Testis (tissue), 3 donors: ENCODE measurements around the gene MTMR3. TPM values are rescaled to one million over a fixed set of nuclear protein-coding genes. Genes with fewer than 3 reads are reported as not detected.

Experiments used
- DNase-seq: peaks from one replicate; pipeline ENCODE4 v3.0.0-alpha.2; 2019
- H3K27ac ChIP-seq, 2 donors: fragments of 200-600 bp; sonication (generic); one replicate each; pipeline ENCODE4 v1.5.1; 2019
- H3K27me3 ChIP-seq: fragments of 200-600 bp; sonication (generic); one replicate; pipeline ENCODE4 v1.5.1; 2019
- H3K36me3 ChIP-seq: fragments of 200-600 bp; sonication (generic); one replicate; pipeline ENCODE4 v1.5.1; 2017; ENCODE audit warnings: low read depth; ENCODE audit errors: missing control alignments
- H3K4me1 ChIP-seq: fragments of 200-600 bp; sonication (generic); one replicate; pipeline ENCODE4 v1.5.1; 2019
- H3K4me3 ChIP-seq, 2 donors: fragments of 200-600 bp; sonication (generic); one replicate each; pipeline ENCODE4 v1.5.1; 2017 to 2019
- H3K9me3 ChIP-seq: fragments of 200-600 bp; sonication (generic); one replicate; pipeline ENCODE4 v1.5.1; 2017
- CTCF ChIP-seq, 3 experiments: fragments of 450-650 bp in 2 of 3; fragments of 200-600 bp in 1 of 3; sonication (generic) in 1 of 3; IDR thresholded peaks; one replicate each; pipeline ENCODE4 v1.5.1; 2016 to 2019; ENCODE audit warnings: antibody characterized with exemption in 3 of 3, mild to moderate bottlenecking in 2 of 3, moderate library complexity in 1 of 3
- POLR2A ChIP-seq: fragments of 450-650 bp; IDR thresholded peaks from one replicate; pipeline ENCODE4 v1.6.1; 2017; ENCODE audit warnings: antibody characterized with exemption, mild to moderate bottlenecking, moderate library complexity
- WGBS, 2 donors: methylation state at CpG; one replicate each; pipeline ENCODE4 v1.1.5; 2018; 5-methylcytosine and 5-hydroxymethylcytosine counted together
- intact Hi-C: fragments of 100-400 bp; cut with DNase I; formaldehyde crosslinking; loops from one replicate; pipeline ENCODE4 v1.15.1; 2023; ENCODE audit warnings: low total_unique reads
- polyA plus RNA-seq: library from polyadenylated mRNA; stranded (reverse); fragments of 350-450 nt; fragmentation: Illumina TruSeq; extraction: RNeasy Lipid Tissue Mini Kit (QIAGEN cat#74804); gene quantifications from one replicate; pipeline ENCODE4 v1.2.3, GENCODE V29; 2014; ENCODE audit warnings: low read depth, low replicate concordance; ENCODE audit not compliant: insufficient read depth
- total RNA-seq, 2 donors: library from RNA; depleted of rRNA; stranded (reverse); fragments of >200 nt; gene quantifications; one replicate each; pipeline ENCODE4 v1.2.3, GENCODE V29; 2016

MTMR3 gene
- total and polyA plus RNA-seq, 3 donors from 2014 or later, result 75.2 to 137 (median 130) TPM

- intact Hi-C loops, result no loop called here
- no peaks in the 10 kb centered on the region for H3K27me3 ChIP-seq
- H3K9me3 ChIP-seq, result no peaks in the 10 kb centered on the region
- DNase-seq, result no peak
- 92 to 98% methylated on average over 6 of the region's 6 CpGs for WGBS, 2 donors
- no peaks in the 10 kb centered on the region for H3K4me1 ChIP-seq
- no peak overlapping the region for H3K27ac ChIP-seq
- no peaks in the 10 kb centered on the region for H3K36me3 ChIP-seq
- TF ChIP-seq POLR2A, result no peak
- no peak for TF ChIP-seq CTCF (IDR thresholded peaks at IDR 0.05)
- no peak overlapping the region for H3K4me3 ChIP-seq
Measured at GRCh38 chr22:29989446-29989845, 106.5 kb downstream of the MTMR3 start.

- TF ChIP-seq POLR2A (no peak), CTCF (IDR thresholded peaks at IDR 0.05) (no peak)
- DNase-seq, result no peak
- Histone ChIP-seq H3K9me3 (no peaks in the 10 kb centered on the region), H3K36me3 (no peaks in the 10 kb centered on the region), H3K4me1 (peaks cover 6% of the 10 kb centered on the region), H3K27ac (no peak overlapping the region), H3K4me3 (no peak overlapping the region), H3K27me3 (no peaks in the 10 kb centered on the region)
- intact Hi-C loops, result no loop called here
- WGBS, 2 donors, result 83 to 89% methylated on average over 6 of the region's 6 CpGs
Measured at GRCh38 chr22:29992341-29993275, 109.6 kb downstream of the MTMR3 start.

GRCh38 chr22:29994027-29994715, 111.2 kb downstream of the MTMR3 start:
- Histone ChIP-seq H3K4me3 (no peak overlapping the region), H3K27ac (no peak overlapping the region), H3K9me3 (no peaks in the 10 kb centered on the region), H3K36me3 (no peaks in the 10 kb centered on the region), H3K4me1 (peaks cover 12% of the 10 kb centered on the region), H3K27me3 (no peaks in the 10 kb centered on the region)
- no peak for TF ChIP-seq POLR2A
- no peak for TF ChIP-seq CTCF (IDR thresholded peaks at IDR 0.05)
- WGBS, 2 donors, result 89 to 100% methylated on average over 3 of the region's 3 CpGs
- intact Hi-C loops, result no loop called here
- no peak for DNase-seq

GRCh38 chr22:29994943-29995342, 112.0 kb downstream of the MTMR3 start:
- no peaks in the 10 kb centered on the region for H3K9me3 ChIP-seq
- H3K4me1 ChIP-seq, result peaks cover 12% of the 10 kb centered on the region
- DNase-seq, result no peak
- 31 to 35% methylated on average over 3 of the region's 3 CpGs for WGBS, 2 donors
- TF ChIP-seq CTCF (IDR thresholded peaks at IDR 0.05), result no peak
- no peak for TF ChIP-seq POLR2A
- intact Hi-C loops, result no loop called here
- H3K36me3 ChIP-seq, result no peaks in the 10 kb centered on the region
- no peak overlapping the region for H3K4me3 ChIP-seq
- H3K27ac ChIP-seq, result no peak overlapping the region
- H3K27me3 ChIP-seq, result no peaks in the 10 kb centered on the region
